ENCODE data around the gene TRIM66.

Gene TRIM66

DNA sequence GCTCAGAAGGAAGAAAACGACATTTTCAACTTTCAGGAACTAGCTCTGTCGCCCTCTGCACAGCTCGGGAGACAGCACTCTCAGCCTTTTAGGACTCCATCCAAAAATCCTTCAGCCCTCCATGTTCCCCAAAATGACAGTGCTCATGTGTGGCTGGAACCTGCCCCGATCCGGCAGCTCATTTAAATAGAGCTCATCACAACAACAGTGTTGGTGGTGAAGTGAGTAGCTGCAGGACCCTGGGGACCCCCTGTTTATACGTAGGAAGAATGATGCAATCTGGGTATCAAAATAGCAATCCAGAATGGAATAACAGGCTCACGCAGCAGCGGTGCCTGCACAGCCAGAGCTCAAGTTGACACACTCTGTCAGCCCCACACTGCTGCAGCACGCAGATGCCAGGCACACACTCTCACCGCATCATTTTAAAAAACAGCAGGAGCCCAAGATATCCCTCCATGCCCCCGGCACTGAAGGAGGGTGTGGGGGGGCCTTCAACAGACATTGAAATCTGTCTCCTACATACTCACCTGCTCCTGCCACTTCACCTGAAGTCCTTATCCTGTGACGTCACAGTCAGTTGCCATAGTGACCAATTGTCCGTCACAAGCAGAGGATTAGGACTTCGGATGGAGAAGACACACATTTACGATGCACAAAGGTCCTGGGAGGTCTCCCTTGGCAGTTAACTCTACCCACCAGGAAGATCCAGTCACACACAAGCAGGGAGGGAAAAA, 24.0 kb downstream of the TRIM66 start:
- DNase-seq (ENCODE audit: low read depth in 2 of 2): no peak

- DNase-seq (ENCODE audit: low read depth in 2 of 2): no peak
Observed at GRCh38 chr11:8656291-8656690, 26.2 kb downstream of the TRIM66 start.

- DNase-seq (ENCODE audit: low read depth in 2 of 2): no peak
Observed at GRCh38 chr11:8654503-8654902, 28.0 kb downstream of the TRIM66 start.

DNA sequence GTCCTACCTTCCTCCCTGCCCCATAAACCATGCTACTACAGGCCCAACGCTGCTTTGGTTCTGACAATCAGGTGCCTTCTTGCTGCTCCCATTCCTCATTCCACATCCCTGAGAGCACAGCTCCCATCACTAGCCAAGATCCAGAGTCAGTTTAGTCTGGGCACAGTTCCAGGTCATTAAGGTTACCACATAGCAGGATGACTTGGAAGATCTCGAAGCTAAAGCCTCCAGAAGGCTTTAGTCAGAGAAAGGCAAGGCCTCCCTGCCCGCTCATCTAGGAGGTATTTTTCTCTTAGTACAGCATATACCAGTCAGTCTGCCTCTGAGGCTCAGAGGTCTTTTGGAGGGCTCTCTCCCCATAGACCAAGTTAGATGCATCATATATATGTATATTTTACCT, 30.3 kb downstream of the TRIM66 start:
- DNase-seq (ENCODE audit: low read depth in 2 of 2): no peak

GRCh38 chr11:8650401-8650990, 32.0 kb downstream of the TRIM66 start:
- no peak for DNase-seq (ENCODE audit: low read depth in 2 of 2)

DNA sequence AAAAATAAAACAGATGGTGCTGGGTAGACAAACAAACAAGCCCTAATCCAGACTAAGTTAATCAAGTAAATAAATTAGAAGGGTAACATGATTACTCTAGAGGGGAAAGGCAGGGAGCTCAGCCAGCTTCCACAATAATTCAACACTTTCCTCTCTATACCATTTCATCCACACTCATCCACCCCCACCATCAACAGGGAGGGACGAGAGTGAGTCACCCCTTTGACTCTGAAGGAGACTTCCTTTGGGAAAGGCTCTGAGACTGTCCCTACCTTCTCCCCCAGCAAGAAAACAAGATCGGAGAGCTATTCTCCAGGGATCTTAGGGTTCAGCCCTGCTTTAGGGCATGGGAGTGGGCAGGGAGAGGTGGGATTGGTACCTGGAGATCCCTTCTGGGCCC, 33.1 kb downstream of the TRIM66 start:
- no peak for DNase-seq (ENCODE audit: low read depth in 2 of 2)

DNA sequence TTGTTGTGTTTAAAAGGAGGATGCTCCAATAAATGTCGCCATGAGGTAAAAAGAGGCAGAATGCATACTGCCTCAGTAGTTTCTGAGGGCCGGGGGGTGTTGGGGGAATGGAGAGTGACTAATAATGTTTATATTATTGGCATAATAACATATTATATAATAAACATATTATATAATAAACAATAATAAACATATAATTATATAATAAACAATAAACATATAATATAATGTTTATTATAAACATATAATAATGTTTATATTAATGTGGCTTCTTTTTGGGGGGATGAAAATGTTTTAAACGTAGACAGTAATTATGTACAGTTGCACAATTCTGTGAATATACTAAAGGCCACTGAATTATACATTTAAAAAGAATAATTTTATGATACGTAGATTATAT, 35.6 kb downstream of the TRIM66 start:
- no peak for DNase-seq (ENCODE audit: low read depth in 2 of 2)

DNA sequence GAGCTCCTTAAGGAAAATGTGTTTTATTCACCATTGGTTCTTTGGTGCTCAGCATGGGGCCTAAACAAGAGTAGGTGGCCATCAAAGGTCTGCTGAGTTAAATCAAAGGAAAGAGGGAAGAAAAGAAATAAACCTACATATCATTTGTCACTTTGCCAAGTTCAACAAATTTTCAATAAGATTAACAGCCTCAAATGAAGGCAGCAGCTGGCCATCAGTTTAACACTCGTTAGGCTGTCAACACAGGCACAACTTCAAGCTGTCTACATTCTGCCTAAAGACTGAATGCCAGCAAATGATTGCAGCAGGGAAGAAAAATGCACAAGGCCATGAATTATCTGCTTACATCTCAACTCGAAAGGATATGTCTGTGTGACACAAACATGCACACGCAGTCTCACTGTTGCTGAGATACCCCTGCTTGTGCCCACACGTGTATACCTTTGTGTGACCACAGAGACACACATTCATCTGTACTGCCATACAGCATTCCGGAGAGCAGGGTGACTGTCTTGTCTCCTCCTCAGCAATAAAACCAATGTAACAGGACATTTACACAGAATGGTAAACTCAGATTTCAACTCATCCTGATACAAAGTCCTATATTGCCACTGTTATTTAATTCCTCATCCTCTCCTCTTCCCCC, 40.1 kb downstream of the TRIM66 start:
- DNase-seq (ENCODE audit: low read depth in 2 of 2): no peak

- DNase-seq (ENCODE audit: low read depth in 2 of 2): no peak
Observed at GRCh38 chr11:8641332-8641731, 41.1 kb downstream of the TRIM66 start.

GRCh38 chr11:8640267-8640906, 42.1 kb downstream of the TRIM66 start:
- DNase-seq (ENCODE audit: low read depth in 2 of 2): no peak

DNA sequence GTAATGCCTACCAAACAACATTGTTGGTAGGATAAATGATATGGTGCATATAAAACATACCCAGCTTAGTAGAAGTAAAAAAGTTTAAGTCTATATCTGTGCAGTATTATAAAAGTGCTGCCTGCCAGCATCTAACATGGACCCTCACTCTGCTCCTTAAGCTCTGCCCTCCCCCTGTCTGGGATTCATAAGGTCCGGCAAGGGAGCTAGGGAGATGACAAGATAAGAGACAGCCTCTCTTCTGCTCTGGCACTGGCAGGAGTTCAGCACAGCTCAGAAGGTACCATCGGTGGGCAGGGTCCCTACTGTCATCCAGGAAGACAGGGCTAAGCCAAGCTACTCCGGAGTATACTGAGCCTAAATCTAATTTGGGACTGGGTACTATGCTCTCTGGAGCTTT, 42.8 kb downstream of the TRIM66 start:
- DNase-seq (ENCODE audit: low read depth in 2 of 2): no peak

DNA sequence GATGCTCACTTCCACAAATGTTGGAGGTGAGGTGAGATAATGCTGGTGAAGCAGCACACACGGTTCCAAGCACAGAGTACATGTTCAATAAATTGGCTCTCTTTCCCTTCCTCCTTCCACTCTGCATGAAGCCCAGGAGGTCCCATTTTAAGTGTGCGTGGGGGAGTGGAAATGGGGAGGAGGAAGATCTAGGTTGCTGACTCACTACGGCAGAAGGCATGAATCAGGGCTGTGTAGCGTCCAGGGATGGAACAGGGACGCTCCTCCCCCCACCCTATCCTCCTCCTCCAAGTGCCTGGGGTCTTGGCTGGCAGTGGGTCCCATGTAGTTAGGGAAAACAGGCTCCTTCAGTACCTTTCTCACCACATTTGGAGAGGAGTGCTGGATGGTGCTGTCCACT, 44.2 kb downstream of the TRIM66 start:
- no peak for DNase-seq (ENCODE audit: low read depth in 2 of 2)

DNA sequence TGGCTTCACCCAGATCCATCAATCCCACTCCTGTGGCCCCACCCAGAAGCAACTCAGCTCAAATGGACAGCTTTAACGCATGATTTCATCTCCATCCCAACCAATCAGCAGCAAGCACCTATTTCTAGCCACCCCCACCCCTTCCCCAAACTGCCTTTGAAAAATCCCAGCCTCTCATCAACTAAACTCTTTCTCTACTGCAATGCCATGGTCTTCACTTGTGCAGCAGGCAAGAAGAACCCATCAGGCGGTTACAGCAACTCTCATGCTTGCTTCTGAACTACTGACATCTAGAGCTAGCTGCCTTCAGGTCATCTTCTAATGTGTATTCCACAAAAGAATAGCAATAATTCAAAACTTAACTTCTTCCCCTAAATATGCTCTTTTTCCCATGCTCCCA, 46.3 kb downstream of the TRIM66 start:
- no peak for DNase-seq (ENCODE audit: low read depth in 2 of 2)

- no peak for DNase-seq (ENCODE audit: low read depth in 2 of 2)
Observed at GRCh38 chr11:8634498-8634897, 48.0 kb downstream of the TRIM66 start.

GRCh38 chr11:8631395-8632118, 50.9 kb downstream of the TRIM66 start:
- DNase-seq (ENCODE audit: low read depth in 2 of 2): no peak

DNA sequence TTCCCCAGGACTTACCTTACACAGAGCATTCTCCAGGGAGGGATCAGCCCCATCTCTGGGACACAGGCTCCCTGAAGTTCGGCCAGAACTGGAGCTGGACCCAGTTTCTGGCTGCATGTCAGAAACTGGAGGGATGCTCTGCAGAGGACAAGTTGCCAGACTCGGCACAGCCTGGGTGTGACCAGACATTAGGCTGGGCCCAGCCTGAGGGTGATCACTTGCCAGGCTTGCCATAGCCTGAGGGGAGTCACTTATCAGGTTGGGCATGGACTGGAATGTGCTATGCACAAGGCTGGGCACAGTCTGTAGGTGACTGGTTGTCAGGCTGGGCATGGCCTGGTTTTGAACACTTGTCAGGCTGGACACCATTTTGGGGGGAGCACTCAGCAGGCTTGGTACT, 57.8 kb downstream of the TRIM66 start:
- no peak for DNase-seq (ENCODE audit: low read depth in 2 of 2)

DNA sequence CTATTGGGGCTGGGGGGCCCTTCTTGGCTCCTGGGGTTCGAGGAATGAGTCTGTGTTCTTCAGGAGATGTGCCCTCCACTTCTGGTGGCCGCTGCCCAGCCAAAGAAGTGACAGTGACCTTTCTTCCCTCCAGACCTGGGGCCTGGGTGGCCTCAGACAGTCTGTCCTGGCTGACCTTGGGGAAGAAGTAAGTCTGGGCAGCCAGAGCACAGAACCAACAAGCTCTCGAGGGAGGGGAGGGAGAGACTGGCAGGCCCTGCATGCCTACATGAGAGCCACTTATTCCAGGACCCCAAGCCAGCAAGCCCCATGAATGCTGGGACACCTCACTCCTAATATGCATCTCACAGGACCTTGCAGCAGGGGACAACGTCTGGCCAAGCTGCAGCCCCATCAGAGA, 61.3 kb downstream of the TRIM66 start:
- DNase-seq (ENCODE audit: low read depth in 2 of 2): no peak

DNA sequence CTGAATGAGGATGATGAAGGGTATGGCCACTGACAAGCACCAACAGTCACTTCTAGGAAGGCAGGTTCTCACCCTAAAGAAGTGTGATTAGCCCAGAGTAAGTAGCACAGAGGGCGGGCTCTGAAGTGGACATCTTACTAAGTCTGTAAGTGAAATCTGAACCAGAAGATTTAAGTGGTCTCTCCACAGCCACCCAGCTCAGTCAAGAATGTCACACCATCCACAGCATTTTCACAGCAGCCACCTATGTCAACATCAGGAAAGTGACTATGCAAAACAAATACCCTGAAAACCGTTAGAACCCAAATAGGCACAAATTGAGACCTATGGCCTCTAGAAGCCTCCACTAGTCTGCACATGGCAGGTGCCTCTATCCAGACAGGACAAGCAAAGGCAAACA, 65.4 kb downstream of the TRIM66 start:
- no peak for DNase-seq (ENCODE audit: low read depth in 2 of 2)

DNA sequence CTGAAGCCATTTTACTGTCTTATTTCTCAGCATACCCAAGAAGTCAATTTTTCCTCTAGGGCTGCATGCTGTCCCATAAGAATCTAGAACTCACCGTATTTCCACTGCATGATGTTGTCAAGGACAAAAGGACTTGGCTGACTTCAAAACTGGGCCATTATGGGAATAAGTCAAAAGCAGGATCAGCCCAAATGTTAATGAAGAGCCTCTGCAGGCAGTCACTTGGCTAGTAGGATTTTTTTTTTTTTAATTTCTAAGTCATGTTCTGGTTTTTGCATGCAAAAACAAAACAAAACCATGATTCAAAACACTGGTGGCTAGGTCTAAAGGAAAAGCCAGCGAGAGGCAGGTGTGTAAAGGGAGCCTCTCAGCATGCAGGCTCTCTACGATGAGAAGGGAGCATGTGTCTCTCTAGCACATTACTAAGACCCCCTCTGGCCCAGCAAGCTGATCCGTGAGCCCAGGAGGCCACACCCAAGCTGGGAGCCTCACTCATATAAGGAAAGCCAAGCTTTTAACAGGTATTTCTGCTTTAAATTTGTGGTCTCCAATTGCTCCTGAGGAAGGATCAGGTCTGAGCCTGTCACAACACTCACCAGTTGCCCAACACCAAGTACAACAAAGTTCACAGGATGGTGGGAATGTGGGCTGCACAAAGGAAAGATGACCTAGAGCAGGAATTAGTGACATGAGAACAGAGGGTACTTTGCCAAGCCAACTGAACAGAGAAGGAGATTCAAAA, 67.0 kb downstream of the TRIM66 start:
- no peak for DNase-seq (ENCODE audit: low read depth in 2 of 2)

DNA sequence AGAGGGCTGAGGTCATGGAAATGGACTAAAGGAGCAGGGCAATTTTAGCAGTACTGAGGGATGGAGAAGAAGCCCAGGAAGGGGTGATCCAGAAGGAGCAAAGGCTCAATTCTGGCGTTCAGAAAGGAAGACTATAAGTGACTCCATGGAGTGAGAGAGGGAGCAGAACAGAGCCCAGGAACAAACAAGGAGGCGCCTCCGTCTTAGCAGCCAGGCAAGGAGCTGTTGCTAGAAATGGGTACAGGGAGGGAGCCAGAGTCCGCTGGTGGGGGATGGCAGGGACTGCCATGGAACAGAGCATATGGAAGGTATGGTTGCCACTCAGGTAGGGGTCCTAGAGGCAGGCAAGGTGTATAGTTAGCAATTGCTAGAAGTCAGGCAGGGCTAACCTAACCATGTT, 68.0 kb downstream of the TRIM66 start:
- DNase-seq (ENCODE audit: low read depth in 2 of 2): no peak

DNA sequence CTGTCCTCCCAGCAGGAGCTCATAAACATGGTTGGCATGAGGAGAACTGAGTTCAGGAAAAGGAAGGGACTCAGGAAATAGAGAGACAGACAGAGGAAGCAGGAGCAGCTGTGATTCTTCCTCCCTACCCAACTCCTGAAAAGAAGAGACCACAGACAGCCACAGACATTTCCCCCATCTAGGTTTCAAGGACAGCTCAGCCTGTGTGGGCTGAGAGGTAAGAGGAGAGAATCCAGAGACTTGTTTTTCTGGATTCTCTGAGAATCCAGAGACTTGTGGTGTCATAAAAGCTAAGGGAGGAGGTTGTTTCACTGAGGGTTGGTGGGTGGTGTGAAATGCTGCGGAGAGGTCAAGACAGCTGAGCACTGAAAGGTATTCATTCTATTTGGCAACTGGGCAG, 69.4 kb downstream of the TRIM66 start:
- no peak for DNase-seq (ENCODE audit: low read depth in 2 of 2)

- no peak for DNase-seq (ENCODE audit: low read depth in 2 of 2)
Observed at GRCh38 chr11:8612522-8612921, 69.9 kb downstream of the TRIM66 start.

Data from activated CD4-positive, alpha-beta T cell treated with anti-CD3 and anti-CD28 coated beads for 24 hours (primary cell).